NB4 (cell line): ENCODE results near the gene MPG.

Experiments
- CTCF ChIP-seq: IDR thresholded peaks from one replicate; pipeline ENCODE4 v1.5.1; 2012; ENCODE audit warnings: low read depth, low read length
- MYC ChIP-seq: IDR thresholded peaks from 2 replicates; pipeline ENCODE4 v1.6.1; 2011; ENCODE audit warnings: low read depth, low read length

DNA sequence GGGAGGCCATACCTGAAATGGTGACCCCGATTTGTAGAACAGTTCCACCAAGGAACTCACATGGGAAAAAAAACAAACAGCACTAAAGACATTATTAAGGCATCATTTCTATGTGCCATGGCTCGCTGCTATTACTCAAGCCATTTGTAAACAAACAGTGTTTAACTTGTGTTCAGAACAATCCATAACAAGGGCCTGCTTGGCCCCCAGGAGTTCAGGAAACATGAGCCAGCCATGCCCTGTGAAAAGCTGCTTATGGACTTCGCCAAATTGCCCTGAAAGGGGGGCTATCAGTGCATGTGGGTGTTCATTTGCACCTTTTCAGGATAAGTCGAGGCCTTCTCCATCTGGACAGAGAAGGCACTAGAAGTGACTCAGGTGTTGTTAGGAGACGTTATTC lies 32.6 kb upstream of the MPG start:
- TF ChIP-seq MYC (no peak), CTCF (no peak)
